ENCODE data around the gene ENO1. TPM values are rescaled to one million over a fixed set of nuclear protein-coding genes. Genes with fewer than 3 reads are reported as not detected.
A peak's percentile ranks its signal among the peaks of the same experiment; 100 is the strongest.

ENO1 gene
- total and polyA plus RNA-seq, 4 donors: 270 to 499 (median 380) TPM

- H3K36me3 ChIP-seq (ENCODE audit: control insufficient read depth in 4 of 4, insufficient read depth in 3 of 4, low read depth in 1 of 4, low read length in 3 of 4): peaks cover 0 to 12% (median 6%) of the 10 kb centered on the region in 4 donors
- H3K27ac ChIP-seq (ENCODE audit: low read depth in 1 of 2, low read length in 2 of 2): peak overlapping the region; percentile 98 to 100
- TF ChIP-seq HNF4A (conservative IDR thresholded peaks at IDR 0.05) (no peak), YY1 (IDR thresholded peaks at IDR 0.05) (peak; percentile 94), SP1 (IDR thresholded peaks at IDR 0.05) (peak; percentile 88), REST (IDR thresholded peaks at IDR 0.05) (no peak), RAD21 (IDR thresholded peaks at IDR 0.05) (no peak), JUND (IDR thresholded peaks at IDR 0.05) (no peak), EGR1 (IDR thresholded peaks at IDR 0.05; ENCODE audit: low read depth in 2 of 2) (no peak), NR2F2 (IDR thresholded peaks at IDR 0.05) (peak; percentile 40), CTCF (IDR thresholded peaks at IDR 0.05; ENCODE audit: low read depth, low read length, missing input control) (no peak), TAF1 (conservative IDR thresholded peaks at IDR 0.05) (no peak), MAX (IDR thresholded peaks at IDR 0.05) (peak; percentile 62), ATF3 (IDR thresholded peaks at IDR 0.05) (no peak), ZBTB33 (IDR thresholded peaks at IDR 0.05) (no peak), FOXA2 (IDR thresholded peaks at IDR 0.05) (no peak), FOXA1 (IDR thresholded peaks at IDR 0.05) (no peak), HNF4G (IDR thresholded peaks at IDR 0.05) (no peak), RXRA (IDR thresholded peaks at IDR 0.05) (no peak), GABPA (IDR thresholded peaks at IDR 0.05 in 1 of 2, conservative IDR thresholded peaks at IDR 0.05 in 1 of 2) (peak; percentile 75 to 91)
- peak; percentile 100 for DNase-seq (ENCODE audit: low spot score)
- no peaks in the 10 kb centered on the region for H3K9me3 ChIP-seq (ENCODE audit: control insufficient read depth in 4 of 4, low read length in 3 of 4)
- under 1% methylated on average over 82 of the region's 82 CpGs for WGBS
- H3K4me3 ChIP-seq (ENCODE audit: low read depth in 1 of 3, low read length in 3 of 3): peak overlapping the region; percentile 55 to 83 (median 79)
- H3K9ac ChIP-seq (ENCODE audit: low read depth in 1 of 2, low read length in 2 of 2): peak overlapping the region; percentile 81 to 99
- no peaks in the 10 kb centered on the region for H3K27me3 ChIP-seq (ENCODE audit: control insufficient read depth in 4 of 4, insufficient read depth in 4 of 4, low read length in 3 of 4)
- H3K4me1 ChIP-seq (ENCODE audit: control insufficient read depth in 4 of 4, insufficient read depth in 4 of 4, low read length in 3 of 4): peaks cover 12 to 49% (median 29%) of the 10 kb centered on the region in 4 donors
Observed at GRCh38 chr1:8878698-8879463, 395 bp upstream of the ENO1 start.
